ENCODE results near the gene WDPCP.

GRCh38 chr2:63163161-63163820 lies 425.0 kb downstream of the WDPCP start:
- TF ChIP-seq, protein P1, sequence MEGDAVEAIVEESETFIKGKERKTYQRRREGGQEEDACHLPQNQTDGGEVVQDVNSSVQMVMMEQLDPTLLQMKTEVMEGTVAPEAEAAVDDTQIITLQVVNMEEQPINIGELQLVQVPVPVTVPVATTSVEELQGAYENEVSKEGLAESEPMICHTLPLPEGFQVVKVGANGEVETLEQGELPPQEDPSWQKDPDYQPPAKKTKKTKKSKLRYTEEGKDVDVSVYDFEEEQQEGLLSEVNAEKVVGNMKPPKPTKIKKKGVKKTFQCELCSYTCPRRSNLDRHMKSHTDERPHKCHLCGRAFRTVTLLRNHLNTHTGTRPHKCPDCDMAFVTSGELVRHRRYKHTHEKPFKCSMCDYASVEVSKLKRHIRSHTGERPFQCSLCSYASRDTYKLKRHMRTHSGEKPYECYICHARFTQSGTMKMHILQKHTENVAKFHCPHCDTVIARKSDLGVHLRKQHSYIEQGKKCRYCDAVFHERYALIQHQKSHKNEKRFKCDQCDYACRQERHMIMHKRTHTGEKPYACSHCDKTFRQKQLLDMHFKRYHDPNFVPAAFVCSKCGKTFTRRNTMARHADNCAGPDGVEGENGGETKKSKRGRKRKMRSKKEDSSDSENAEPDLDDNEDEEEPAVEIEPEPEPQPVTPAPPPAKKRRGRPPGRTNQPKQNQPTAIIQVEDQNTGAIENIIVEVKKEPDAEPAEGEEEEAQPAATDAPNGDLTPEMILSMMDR (IDR thresholded peaks at IDR 0.05): no peak
- TF ChIP-seq POLR2A (IDR thresholded peaks at IDR 0.05): no peak
- no peak for TF ChIP-seq POLR2AphosphoS5 (IDR thresholded peaks at IDR 0.05)
